Measurements from ENCODE around the gene PRRT3. TPM values are rescaled to one million over a fixed set of nuclear protein-coding genes. Genes with fewer than 3 reads are reported as not detected.
"Not testable (repeated sequence)": the region's sequence is repeated elsewhere in the genome, so short reads cannot be mapped to it uniquely, and the experiment has no call there.

PRRT3 gene
- total RNA-seq, 1 donor from 2014 or later: 1.4 TPM

DNA sequence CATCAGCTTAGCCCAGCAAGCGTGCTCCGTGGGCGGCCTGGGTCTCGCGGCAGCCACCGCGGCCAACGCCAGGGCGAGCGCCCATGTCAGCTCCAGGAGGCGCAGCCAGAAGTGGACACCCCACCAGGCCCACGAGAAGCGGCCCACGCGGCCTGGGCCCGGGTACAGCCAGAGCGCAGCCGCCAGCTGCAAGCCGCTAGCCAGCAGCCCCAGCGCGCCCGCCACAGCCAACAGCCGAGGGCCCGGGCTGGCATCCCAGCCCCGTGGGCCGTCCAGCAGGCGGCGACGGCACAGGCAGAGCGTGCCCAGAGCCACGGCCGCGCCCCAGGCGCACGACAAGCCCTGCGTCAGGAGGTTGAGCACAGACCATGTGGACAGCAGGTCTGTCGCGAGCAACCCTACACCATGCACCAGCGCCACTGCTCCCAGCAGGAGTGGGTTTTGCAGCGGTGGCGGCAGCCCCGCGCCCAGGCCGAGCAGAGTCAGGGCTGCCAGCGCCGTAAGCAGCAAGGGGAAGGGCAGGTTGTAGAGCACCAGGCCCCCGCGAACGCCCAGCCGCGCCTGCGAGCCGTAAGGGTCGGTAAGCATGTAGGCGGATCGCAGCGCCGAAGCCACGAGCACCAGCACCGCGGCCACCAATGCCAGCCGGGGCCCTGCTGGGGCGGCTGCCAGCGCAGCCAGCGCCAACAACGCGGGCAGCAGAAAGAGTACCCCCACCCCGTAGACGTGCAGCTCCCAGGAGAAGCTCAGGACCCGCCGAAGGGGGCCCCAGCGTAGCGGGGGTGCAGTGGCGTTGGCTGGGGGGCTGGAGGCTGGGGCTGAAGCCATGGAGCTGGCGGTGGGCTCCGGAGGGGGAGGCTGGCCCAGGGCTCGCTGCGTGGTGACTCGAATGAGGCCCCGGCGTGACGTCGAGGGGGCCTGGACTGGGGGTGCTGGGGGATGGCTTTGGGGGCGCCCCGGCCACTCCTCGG, 4.9 kb downstream of the PRRT3 start:
- DNase-seq: peak; percentile 78

DNA sequence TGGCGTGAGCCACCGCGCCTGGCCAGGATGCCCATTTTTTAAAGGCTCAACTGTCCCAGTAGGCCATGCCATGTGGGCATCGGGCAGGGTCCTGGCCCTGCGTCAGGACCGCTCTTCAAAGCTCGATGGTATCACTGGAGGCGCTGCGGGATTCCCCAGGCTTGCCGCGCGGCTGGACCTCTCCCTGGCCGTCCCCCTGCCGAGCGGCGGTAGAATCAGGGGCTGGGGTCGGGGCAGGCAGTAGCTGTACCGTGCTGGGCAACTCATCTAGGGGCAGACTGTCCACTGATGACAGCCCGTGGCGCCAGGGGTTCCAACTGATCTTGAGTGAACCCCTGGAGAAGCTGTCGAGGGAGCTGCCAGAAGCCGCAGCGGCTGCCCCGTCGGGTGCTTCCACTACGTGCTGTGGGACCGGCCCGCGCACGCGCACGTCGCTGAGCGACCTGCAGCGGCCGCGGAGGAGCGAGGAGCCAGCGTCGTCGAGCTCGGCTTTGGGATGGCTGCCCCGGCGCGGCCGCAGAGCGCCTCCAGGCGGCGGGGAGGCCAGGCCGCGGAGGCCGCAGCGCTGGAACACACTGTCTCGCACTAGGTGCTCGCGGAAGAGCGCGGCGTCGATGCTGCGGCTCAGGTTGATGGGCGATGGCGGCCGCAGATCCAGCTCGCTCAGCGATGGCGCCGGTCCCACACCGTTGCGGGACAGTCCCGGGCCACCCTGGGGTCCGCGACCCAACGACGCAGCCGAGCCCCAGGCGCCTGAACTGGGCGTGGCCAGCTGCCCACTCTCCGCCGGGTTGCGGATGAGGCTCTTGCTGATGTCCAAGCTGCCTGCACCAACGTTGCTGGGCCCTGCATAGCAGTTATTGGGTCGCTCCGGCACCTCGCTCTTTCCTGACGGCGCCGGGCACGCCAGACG, 5.8 kb downstream of the PRRT3 start:
- peak; percentile 94 for DNase-seq

DNA sequence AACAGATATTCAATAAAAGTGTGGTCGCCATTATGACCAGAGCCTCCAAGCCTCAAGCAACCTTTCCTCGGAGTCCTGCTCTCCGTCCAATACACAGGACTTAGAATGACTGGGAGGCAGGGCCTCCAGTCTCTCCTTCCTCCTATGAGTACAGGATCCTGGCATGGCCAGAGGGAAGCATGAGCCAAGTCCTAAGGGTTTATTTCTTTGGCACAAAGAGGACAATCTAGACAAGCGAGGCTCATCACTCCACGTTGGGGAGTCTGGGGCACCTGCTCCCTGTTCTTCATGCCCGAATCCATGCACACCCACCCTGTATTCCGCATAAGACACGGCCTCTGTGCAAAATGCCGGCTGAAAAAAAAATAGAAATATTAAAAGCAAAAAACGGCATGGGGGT, 6.8 kb downstream of the PRRT3 start:
- DNase-seq: no peak

DNA sequence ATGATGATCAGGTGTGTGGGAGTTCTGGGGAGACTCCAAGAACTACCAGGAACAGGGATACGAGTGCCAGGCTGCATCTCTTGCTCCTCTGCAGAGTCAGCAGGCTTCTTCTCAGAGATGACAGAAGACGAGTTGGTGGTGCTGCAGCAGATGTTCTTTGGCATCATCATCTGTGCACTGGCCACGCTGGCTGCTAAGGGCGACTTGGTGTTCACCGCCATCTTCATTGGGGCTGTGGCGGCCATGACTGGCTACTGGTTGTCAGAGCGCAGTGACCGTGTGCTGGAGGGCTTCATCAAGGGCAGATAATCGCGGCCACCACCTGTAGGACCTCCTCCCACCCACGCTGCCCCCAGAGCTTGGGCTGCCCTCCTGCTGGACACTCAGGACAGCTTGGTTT, 7.9 kb downstream of the PRRT3 start:
- DNase-seq: no peak

DNA sequence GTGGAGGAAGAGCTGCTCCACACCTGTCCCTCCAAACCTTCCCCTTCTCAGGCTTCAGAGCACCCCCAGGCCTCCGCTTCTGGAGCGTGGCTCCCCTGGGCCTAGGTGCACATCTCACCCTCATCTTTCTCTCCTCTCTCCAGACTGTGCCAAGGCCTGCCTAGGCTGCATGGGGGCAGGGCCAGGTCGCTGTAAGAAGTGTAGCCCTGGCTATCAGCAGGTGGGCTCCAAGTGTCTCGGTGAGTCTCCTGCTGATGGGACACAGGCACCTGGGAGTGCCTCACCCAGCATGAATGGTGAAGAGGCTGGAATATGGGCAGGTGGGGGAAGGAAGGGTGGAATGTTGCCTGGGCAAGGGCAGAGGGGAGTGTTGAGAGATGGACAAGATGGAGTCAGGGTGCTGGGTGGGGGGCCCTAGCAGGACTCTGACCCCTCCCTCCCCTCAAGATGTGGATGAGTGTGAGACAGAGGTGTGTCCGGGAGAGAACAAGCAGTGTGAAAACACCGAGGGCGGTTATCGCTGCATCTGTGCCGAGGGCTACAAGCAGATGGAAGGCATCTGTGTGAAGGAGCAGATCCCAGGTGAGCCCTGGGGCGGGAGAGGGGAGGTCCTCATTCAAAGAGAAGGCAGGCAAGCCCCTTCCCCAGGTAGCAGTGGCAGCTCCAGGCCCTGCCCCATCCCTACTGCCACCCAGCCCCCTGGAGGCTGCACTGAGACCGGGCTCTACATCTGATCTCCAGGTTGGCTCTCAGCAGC, 9.1 kb downstream of the PRRT3 start:
- no peak for DNase-seq

DNA sequence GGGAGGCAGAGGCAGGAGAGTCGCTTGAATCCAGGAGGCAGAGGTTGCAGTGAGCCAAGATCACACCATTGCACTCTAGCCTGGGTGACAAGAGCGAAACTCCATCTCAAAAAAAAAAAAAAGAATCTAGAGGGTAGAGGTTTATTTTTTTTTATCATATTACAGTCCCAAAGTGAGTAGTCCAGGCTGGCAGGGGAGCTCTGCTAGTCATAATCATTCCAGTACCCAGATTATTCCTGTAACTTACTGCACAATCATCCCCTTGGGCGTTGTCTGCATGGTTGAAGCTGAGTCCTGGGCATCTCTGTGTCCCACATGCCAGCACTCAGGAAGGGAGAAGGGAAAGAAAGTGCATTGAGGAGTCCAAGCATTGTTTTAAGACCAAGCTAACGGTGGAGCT, 10.0 kb downstream of the PRRT3 start:
- no peak for DNase-seq

DNA sequence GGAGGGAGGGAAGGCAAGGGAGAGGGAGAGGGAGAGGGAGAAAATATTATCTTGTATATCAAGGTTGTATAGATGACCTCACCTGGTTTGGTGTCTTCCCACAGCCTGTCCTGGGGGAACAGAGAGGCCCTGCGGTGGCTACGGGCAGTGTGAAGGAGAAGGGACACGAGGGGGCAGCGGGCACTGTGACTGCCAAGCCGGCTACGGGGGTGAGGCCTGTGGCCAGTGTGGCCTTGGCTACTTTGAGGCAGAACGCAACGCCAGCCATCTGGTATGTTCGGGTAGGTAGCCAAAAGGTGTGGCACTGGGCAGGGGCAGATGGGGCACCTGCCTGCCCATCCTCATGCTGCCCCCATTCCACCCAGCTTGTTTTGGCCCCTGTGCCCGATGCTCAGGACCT, 11.5 kb downstream of the PRRT3 start:
- no peak for DNase-seq

DNA sequence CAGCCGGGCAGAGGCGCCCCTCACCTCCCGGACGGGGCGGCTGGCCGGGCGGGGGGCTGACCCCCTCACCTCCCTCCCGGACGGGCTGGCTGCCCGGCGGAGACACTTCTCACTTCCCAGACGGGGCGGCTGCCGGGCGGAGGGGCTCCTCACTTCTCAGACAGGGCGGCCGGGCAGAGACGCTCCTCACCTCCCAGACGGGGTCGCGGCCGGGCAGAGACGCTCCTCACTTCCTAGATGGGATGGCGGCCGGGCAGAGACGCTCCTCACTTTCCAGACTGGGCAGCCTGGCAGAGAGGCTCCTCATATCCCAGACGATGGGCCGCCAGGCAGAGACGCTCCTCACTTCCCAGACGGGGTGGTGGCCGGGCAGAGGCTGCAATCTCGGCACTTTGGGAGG, 12.3 kb downstream of the PRRT3 start:
- DNase-seq: not testable (repeated sequence)

DNA sequence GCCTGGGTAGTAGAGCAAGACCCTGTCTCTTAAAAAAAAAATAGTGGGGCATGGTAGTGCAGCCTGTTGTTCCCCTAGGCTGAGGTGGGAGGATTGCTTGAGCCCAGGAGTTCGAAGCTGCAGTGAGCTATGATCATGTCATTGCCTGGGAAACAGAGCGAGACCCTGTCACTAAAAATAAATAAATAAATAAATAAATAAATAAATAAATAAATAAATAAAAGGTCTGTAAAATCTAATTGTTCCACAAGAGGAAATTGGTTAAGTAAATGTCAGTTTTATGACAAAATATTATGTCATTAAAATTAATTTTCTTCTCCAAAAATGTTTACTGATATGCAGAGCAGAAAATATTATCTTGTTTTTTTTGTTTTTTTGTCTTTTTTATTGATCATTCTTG, 13.2 kb downstream of the PRRT3 start:
- no peak for DNase-seq

DNA sequence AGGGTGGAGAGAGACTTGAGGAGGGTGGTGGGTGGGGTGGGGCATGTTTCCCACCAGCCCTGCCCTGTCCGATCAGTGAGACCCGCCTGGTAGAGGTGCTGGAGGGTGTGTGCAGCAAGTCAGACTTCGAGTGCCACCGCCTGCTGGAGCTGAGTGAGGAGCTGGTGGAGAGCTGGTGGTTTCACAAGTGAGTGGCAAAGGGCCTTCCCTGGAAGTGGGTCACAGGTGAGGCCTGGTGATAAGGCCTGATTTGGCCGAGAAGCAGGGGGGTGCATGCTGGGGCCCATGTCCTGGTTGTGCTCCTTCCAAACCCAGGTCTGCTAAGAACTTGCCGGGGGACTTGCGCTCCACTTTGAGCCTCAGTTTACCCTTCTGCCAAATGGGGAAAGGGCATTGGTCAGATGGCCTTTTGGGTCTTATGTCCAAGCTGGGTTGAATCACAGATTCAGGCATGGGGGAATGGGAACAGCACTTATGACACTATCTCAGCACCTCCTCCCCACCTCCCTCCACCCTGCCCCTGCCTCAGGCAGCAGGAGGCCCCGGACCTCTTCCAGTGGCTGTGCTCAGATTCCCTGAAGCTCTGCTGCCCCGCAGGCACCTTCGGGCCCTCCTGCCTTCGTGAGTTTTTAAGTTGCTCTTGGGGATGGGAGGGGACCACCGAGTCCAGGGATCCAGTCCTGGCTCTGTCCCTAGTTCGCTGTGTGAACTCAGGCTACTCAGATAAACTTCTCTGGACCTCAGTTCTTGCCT, 14.5 kb downstream of the PRRT3 start:
- DNase-seq: no peak

DNA sequence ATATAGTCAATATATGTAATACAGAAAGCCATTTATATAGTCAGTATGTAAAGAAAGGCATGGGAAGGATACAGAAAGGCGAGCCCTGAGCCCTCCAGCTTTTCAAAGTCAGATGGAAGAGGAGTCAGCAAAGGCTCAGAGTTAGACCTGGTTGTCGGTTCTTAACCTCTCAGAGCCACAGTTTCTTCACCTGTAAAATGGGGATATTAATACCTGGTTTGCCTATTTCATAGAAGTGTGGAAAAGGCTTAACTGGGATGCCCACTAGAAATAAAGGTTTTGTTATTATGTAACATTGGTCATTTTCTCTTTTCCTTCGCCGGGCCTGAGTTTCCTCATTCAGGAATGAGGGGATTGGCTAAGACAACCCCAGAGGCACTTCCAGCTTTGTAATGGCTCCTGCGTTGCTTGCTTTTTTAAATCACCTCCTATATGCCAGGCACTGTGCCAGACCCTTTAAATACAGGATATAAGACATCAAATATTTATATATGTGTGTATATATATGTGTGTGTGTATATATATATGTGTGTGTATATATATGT, 16.2 kb downstream of the PRRT3 start:
- DNase-seq: no peak

DNA sequence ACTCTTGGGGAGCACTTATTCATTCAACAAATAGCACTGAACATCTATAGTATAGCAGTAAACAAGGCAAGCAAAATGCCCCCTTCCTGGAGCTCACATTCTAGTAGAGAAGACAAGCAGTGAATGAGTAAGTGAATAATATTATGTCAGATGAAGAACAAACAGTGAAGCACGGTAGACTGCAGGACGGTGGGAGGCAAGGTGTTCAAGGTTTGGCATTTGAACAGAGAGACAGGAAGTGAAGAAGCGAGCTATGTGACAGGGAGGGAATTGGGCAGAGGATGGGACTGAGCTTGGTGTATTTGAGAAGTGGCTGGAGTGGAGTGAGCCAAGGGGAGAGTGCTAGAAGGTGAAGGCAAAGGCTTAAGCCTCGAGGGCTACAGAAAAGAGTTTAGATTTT, 17.2 kb downstream of the PRRT3 start:
- no peak for DNase-seq

DNA sequence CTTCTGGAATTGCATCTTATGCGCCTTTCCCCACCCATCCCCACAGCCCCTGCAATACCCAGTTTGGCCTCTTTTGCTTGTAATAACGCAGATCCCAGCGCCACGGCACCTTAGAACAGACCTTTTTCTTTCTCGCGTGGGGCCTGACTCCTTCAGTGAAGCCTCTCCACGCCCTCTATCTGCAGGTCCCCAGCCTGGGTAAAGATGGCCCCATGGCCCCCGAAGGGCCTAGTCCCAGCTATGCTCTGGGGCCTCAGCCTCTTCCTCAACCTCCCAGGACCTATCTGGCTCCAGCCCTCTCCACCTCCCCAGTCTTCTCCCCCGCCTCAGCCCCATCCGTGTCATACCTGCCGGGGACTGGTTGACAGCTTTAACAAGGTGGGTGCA, 18.0 kb downstream of the PRRT3 start:
- no peak for DNase-seq

DNA sequence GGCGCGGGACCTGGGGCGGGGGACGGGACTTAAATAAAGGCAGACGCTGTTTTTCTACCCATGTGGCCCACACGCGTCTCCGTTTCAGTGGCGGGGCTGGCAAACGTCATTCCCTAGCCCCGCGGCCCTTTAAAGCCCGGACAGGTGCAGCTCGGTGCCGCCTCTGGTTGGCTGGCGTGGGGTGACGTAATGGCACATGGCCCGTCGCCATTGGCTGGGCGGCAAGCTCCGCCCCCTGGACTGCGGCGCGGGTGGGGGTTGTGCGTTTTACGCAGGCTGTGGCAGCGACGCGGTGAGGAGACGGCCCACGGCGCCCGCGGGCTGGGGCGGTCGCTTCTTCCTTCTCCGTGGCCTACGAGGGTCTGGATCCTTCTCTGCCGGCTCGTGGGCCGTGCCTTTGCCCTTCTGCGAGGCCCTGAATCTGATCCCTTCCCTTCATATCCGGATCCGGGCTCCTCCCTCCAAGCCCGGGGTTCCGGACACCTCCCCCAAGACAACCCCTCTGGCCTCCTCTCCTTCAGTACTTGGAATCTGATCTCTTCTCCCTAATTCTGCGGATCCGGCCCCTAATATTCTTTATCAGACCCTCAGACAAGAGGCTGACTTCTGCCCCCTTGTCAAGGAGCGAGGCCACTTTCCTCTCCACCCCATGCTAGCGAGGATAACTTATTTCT, 18.5 kb downstream of the PRRT3 start, which contains the start of gene CRELD1:
TSS of gene CRELD1 (plus strand) at position 274 of the 674 bp plus-strand sequence. CDS start 605 bp downstream, outside the sequence.
- peak; percentile 96 for DNase-seq

DNA sequence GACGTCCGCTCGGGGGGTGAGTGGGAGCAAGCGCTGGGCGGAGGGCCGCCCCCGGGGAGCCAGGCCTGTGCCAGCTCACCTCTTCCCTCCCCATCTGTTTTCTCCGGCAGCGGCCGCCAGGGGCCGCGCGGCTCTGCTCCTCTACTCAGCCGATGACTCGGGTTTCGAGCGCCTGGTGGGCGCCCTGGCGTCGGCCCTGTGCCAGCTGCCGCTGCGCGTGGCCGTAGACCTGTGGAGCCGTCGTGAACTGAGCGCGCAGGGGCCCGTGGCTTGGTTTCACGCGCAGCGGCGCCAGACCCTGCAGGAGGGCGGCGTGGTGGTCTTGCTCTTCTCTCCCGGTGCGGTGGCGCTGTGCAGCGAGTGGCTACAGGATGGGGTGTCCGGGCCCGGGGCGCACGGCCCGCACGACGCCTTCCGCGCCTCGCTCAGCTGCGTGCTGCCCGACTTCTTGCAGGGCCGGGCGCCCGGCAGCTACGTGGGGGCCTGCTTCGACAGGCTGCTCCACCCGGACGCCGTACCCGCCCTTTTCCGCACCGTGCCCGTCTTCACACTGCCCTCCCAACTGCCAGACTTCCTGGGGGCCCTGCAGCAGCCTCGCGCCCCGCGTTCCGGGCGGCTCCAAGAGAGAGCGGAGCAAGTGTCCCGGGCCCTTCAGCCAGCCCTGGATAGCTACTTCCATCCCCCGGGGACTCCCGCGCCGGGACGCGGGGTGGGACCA, 19.2 kb downstream of the PRRT3 start:
- DNase-seq: peak; percentile 74

DNA sequence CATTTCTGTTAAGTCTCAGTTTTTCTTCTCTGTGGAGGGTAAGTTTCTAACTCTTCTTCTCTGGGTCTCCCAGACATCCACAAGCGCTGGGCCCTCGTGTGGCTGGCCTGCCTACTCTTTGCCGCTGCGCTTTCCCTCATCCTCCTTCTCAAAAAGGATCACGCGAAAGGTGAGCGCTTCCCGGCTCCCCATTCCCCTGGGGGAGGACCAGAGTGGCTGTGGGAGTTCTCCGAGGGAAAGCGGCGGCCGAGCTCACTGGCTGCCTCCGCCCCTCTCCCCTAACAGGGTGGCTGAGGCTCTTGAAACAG, 19.7 kb downstream of the PRRT3 start:
- DNase-seq: no peak

DNA sequence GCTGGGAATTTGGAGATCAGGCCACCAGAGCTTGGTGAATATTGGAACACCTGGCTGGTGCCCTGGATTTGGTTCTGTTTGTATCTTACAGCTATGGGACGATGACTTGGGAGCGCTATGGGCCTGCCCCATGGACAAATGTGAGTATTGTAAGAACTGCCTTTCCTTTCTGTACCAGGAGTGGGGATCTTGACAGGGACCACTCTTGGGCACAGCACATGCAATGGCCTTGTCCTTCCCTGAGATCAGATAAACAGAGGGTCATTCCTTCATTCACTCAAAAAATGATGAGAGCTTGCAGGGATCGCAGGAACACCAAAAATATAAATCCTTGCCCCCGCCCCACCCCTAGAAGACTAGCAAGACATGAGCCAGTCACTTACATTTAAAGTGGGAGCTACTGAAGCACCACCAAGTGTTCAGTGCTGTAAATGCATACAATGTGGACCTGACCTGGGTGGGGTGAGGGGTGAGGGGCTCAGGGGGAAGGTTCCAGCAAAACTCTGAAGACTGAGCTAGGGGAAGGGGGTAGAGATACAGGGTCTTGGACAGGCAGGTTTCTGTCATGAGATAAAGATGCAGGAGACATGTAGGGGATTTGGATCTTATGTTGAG, 21.3 kb downstream of the PRRT3 start:
- no peak for DNase-seq

DNA sequence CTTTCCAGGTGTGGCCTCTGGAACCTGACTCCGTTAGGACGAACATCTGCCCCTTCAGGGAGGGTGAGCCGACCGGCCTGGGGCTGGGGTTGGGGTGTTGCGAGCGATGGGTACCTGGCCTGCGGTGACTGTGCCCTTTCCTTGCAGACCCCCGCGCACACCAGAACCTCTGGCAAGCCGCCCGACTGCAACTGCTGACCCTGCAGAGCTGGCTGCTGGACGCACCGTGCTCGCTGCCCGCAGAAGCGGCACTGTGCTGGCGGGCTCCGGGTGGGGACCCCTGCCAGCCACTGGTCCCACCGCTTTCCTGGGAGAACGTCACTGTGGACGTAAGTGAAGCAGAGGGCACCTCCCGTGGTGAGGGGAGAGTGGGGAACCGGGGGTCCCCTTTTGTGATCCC, 24.1 kb downstream of the PRRT3 start:
- DNase-seq: no peak

DNA sequence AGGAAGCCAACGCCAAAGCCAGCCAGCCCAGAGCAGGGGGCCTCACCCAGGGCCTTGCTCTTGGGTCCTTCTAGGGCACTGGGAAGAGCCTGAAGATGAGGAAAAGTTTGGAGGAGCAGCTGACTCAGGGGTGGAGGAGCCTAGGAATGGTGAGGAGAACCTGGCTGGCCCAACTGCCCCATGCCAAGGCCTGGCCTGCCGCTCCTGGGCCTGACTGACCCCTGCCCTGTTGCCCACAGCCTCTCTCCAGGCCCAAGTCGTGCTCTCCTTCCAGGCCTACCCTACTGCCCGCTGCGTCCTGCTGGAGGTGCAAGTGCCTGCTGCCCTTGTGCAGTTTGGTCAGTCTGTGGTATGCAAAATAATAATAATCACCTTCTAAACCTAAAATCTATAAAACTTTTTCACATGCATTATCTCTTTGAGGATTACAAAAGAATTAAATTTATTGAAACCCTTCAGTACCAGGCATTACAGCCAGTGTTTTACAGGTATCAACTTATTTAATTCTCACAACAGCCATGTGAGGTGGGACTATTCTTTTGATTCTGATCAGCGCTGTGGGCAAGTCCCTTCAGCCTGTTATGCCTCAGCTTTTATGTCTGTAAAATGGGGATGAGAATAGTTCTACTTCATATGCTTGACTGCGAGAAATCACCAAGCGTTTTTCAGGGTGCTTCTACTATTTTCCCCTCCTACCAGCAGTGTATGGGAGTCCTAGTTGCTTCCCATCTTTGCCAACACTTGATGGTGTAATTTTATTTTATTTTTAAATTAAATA, 33.8 kb downstream of the PRRT3 start:
- DNase-seq: no peak
